Measurements from ENCODE around the gene CFAP141. TPM values are rescaled to one million over a fixed set of nuclear protein-coding genes. Genes with fewer than 3 reads are reported as not detected.
A peak's percentile ranks its signal among the peaks of the same experiment; 100 is the strongest.

CFAP141 gene
- total RNA-seq, 4 donors from 2014 or later: not detected

DNA sequence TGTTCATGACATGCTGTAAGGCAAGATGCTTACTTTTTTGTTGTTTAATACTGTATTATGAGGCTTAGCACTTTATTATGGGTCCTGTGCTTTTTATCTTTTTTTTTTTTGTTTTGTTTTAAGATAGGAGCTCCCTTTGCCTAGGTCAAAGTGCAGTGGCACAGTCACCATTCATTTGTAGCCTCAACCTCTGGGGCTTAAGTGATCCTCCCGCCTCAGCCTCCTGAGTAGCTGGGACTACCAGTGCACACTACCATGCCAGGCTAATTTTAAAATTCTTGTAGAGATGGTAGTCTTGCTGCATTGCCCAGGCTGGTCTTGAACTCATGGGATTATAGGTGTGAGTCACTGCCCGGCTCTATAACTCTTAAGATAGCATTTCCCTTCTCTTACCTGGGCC lies 19.2 kb upstream of the CFAP141 start:
- no peak overlapping the region for H3K27ac ChIP-seq
- in situ Hi-C loops (cut with MboI; ENCODE audit: low pct_ligation_motif_present in 1 of 4, low pct_unique_long_range_greater_than_20kb in 1 of 4, low sequenced_read_pairs in 3 of 4) (no loop called here), intact Hi-C loops (cut with DNase I; ENCODE audit: low total_unique reads) (no loop called here)
- H3K27me3 ChIP-seq: no peaks in the 10 kb centered on the region
- H3K9me3 ChIP-seq: no peaks in the 10 kb centered on the region
- peaks cover 0 to 32% (median 14%) of the 10 kb centered on the region in 4 donors for H3K36me3 ChIP-seq
- no peak for DNase-seq
- no peak for TF ChIP-seq POLR2AphosphoS5 (IDR thresholded peaks at IDR 0.05)
- no peak for TF ChIP-seq EP300 (IDR thresholded peaks at IDR 0.05; ENCODE audit: low read depth)
- TF ChIP-seq, protein P1, sequence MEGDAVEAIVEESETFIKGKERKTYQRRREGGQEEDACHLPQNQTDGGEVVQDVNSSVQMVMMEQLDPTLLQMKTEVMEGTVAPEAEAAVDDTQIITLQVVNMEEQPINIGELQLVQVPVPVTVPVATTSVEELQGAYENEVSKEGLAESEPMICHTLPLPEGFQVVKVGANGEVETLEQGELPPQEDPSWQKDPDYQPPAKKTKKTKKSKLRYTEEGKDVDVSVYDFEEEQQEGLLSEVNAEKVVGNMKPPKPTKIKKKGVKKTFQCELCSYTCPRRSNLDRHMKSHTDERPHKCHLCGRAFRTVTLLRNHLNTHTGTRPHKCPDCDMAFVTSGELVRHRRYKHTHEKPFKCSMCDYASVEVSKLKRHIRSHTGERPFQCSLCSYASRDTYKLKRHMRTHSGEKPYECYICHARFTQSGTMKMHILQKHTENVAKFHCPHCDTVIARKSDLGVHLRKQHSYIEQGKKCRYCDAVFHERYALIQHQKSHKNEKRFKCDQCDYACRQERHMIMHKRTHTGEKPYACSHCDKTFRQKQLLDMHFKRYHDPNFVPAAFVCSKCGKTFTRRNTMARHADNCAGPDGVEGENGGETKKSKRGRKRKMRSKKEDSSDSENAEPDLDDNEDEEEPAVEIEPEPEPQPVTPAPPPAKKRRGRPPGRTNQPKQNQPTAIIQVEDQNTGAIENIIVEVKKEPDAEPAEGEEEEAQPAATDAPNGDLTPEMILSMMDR (IDR thresholded peaks at IDR 0.05): no peak
- no peak for TF ChIP-seq POLR2A (IDR thresholded peaks at IDR 0.05)
- no peak overlapping the region for H3K4me3 ChIP-seq
- H3K4me1 ChIP-seq: peaks cover 0 to 30% (median 23%) of the 10 kb centered on the region in 4 donors
- WGBS, 2 donors (ENCODE audit: low coverage in 1 of 2): 96% methylated on average over 2 of the region's 2 CpGs; no CpG with 5 or more reads in 1 of the 2 donors

DNA sequence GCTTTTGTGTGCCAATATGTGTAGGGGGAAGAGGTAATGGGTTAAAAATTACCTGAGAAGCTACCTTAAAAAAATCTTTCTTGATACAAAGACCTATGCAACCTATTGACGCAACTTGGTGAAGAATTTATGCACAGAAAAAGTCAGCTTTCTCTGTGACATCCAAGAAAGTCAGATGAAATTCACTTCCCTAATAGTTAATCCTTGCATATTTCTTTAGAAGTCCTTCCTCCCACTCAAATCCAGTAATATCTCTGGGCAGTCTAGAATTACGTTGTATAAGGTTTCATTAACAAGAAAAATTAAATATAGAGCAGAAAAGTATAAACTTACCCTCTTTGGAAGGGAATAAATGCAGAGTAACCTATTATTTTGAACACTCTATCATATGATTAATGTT lies 17.5 kb upstream of the CFAP141 start:
- intact Hi-C loops (cut with DNase I; ENCODE audit: low total_unique reads): no loop called here
- Histone ChIP-seq H3K27me3 (no peaks in the 10 kb centered on the region), H3K4me1 (peaks cover 7 to 40% (median 34%) of the 10 kb centered on the region in 4 donors), H3K4me3 (no peak overlapping the region), H3K9me3 (no peaks in the 10 kb centered on the region), H3K27ac (no peak overlapping the region), H3K36me3 (peaks cover 0 to 20% (median 5%) of the 10 kb centered on the region in 4 donors)
- in situ Hi-C loops (cut with MboI; ENCODE audit: low pct_ligation_motif_present in 1 of 4, low pct_unique_long_range_greater_than_20kb in 1 of 4, low sequenced_read_pairs in 3 of 4): no loop called here
- DNase-seq: no peak
- WGBS, 2 donors (ENCODE audit: low coverage in 1 of 2): 57 to 69% methylated on average over 2 of the region's 2 CpGs
- TF ChIP-seq POLR2AphosphoS5 (IDR thresholded peaks at IDR 0.05) (no peak), POLR2A (IDR thresholded peaks at IDR 0.05) (no peak), EP300 (IDR thresholded peaks at IDR 0.05; ENCODE audit: low read depth) (no peak)
- TF ChIP-seq, protein P1 (IDR thresholded peaks at IDR 0.05): no peak

DNA sequence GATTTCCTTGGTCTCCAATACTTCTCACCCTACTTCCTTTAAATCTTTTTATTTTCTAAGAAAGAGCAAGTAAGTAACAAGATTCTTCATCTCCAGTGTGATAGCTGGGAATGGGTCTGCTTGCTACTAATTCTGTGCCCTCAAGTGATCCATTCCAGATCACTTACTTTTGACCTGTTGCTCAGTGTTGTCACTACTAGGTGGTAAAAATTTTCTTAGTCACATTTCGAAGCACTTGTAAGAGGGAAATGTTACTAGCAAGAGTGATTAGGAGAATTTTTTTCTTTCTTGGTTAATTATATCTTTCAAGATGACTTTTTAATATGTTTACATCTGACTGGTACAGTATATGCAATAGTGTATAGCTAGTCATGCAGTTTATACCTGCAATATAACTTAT lies 16.8 kb upstream of the CFAP141 start:
- H3K4me3 ChIP-seq: peak overlapping the region in 1 of 4 donors; percentile 67
- intact Hi-C loops (cut with DNase I; ENCODE audit: low total_unique reads): no loop called here
- in situ Hi-C loops (cut with MboI; ENCODE audit: low pct_ligation_motif_present in 1 of 4, low pct_unique_long_range_greater_than_20kb in 1 of 4, low sequenced_read_pairs in 3 of 4): no loop called here
- H3K27me3 ChIP-seq: no peaks in the 10 kb centered on the region
- no peak for DNase-seq
- WGBS, 2 donors (ENCODE audit: low coverage in 1 of 2): 79 to 81% methylated on average over 1 of the region's 1 CpG
- no peak for TF ChIP-seq EP300 (IDR thresholded peaks at IDR 0.05; ENCODE audit: low read depth)
- TF ChIP-seq, protein P1 (IDR thresholded peaks at IDR 0.05): no peak
- no peak for TF ChIP-seq POLR2A (IDR thresholded peaks at IDR 0.05)
- TF ChIP-seq POLR2AphosphoS5 (IDR thresholded peaks at IDR 0.05): no peak
- H3K9me3 ChIP-seq: no peaks in the 10 kb centered on the region
- peak overlapping the region in 2 of 4 donors; percentile 92 to 98 for H3K27ac ChIP-seq
- H3K4me1 ChIP-seq: peaks cover 11 to 47% (median 39%) of the 10 kb centered on the region in 4 donors
- H3K36me3 ChIP-seq: peaks cover 0 to 18% (median 3%) of the 10 kb centered on the region in 4 donors

DNA sequence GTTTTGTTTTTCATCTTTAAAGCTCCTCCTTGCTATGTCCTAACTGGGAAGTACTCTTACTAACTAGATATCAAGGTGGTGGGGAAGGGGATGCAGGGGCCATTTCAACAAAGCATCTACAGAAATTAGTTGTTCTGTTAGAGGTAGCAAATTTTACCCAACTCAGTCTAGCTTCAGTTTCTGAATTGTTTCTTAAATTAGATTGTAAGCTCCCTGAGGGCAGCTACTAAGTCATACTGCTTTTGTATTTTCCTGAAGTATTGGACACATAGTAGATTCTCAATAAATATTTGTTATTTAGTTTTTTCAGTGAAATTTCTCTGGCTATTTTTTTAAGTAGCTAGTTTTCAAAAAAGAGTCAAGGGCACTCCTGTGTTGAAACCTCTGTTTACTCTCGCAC lies 16.4 kb upstream of the CFAP141 start:
- no peak for DNase-seq
- in situ Hi-C loops (cut with MboI; ENCODE audit: low pct_ligation_motif_present in 1 of 4, low pct_unique_long_range_greater_than_20kb in 1 of 4, low sequenced_read_pairs in 3 of 4) (no loop called here), intact Hi-C loops (cut with DNase I; ENCODE audit: low total_unique reads) (no loop called here)
- Histone ChIP-seq H3K36me3 (peaks cover 0 to 17% (median 5%) of the 10 kb centered on the region in 4 donors), H3K9me3 (no peaks in the 10 kb centered on the region), H3K27ac (peak overlapping the region; percentile 92 to 99 (median 98)), H3K27me3 (no peaks in the 10 kb centered on the region), H3K4me1 (peaks cover 11 to 51% (median 41%) of the 10 kb centered on the region in 4 donors), H3K4me3 (peak overlapping the region in 1 of 4 donors; percentile 67)
- TF ChIP-seq POLR2AphosphoS5 (IDR thresholded peaks at IDR 0.05) (no peak), EP300 (IDR thresholded peaks at IDR 0.05; ENCODE audit: low read depth) (no peak), POLR2A (IDR thresholded peaks at IDR 0.05) (no peak)
- TF ChIP-seq, protein P1 (IDR thresholded peaks at IDR 0.05): no peak
- WGBS, 2 donors (ENCODE audit: low coverage in 1 of 2): 98 to 100% methylated on average over 1 of the region's 1 CpG
